Measurements from ENCODE around the gene GYS1. TPM values are rescaled to one million over a fixed set of nuclear protein-coding genes. Genes with fewer than 3 reads are reported as not detected.

The GYS1 gene
- total and polyA plus RNA-seq, 10 of the 15 experiments (the other 5 are each of a cell fraction or from before 2014, with no cell fraction given) = 3.7 to 62.0 (median 37.3) TPM

- TF ChIP-seq ZBTB40 (IDR thresholded peaks at IDR 0.05; ENCODE audit: borderline replicate concordance) (peak; percentile 95), YBX1 (IDR thresholded peaks at IDR 0.05) (no peak), ZBTB33 (IDR thresholded peaks at IDR 0.05) (no peak), SRF (IDR thresholded peaks at IDR 0.05; ENCODE audit: low read depth in 2 of 2, low read length in 2 of 2) (no peak), PAX5 (IDR thresholded peaks at IDR 0.05; ENCODE audit: borderline replicate concordance, low read depth, low read length) (peak; percentile 46; the same call in 1 of the 2 replicates), ELK1 (IDR thresholded peaks at IDR 0.05; ENCODE audit: low read depth, low read length) (no peak), NFYA (IDR thresholded peaks at IDR 0.05; ENCODE audit: borderline replicate concordance, low read depth, low read length) (no peak; the same call in 1 of the 2 replicates), POLR2A (IDR thresholded peaks at IDR 0.05; ENCODE audit: low read depth, low read length) (peak; percentile 90), NR2C2 (IDR thresholded peaks at IDR 0.05; ENCODE audit: borderline replicate concordance, control insufficient read depth, insufficient read length, low read depth) (no peak), BCL3 (IDR thresholded peaks at IDR 0.05; ENCODE audit: borderline replicate concordance, insufficient read depth, low read depth, low read length, poor library complexity, severe bottlenecking) (no peak), BRCA1 (IDR thresholded peaks at IDR 0.05; ENCODE audit: low read depth, low read length) (no peak), RUNX3 (IDR thresholded peaks at IDR 0.05; ENCODE audit: low read length) (peak; percentile 22; the same call in 1 of the 2 replicates), HCFC1 (IDR thresholded peaks at IDR 0.05; ENCODE audit: low read length) (peak; percentile 68), NFIC (IDR thresholded peaks at IDR 0.05; ENCODE audit: low read depth, low read length) (no peak; the same call in 1 of the 2 replicates), IRF5 (IDR thresholded peaks at IDR 0.05; ENCODE audit: borderline replicate concordance) (no peak), ZNF24 (IDR thresholded peaks at IDR 0.05) (no peak), CHD2 (IDR thresholded peaks at IDR 0.05; ENCODE audit: borderline replicate concordance, low read depth, low read length) (peak; percentile 91), TCF3 (IDR thresholded peaks at IDR 0.05; ENCODE audit: borderline replicate concordance, insufficient read depth, low read depth, low read length) (no peak), SREBF1 (IDR thresholded peaks at IDR 0.05; ENCODE audit: low read length) (no peak; the same call in 1 of the 2 replicates), RBBP5 (conservative IDR thresholded peaks at IDR 0.05) (no peak)
Measured at GRCh38 chr19:48993175-48994034, at the start of gene GYS1, which contains the start of gene RUVBL2 (continued).

Measured in GM12878 (cell line).